Coronary artery (tissue), 2 donors: Measurements from ENCODE around the gene FAM209A.
"Not testable (repeated sequence)": the region's sequence is repeated elsewhere in the genome, so short reads cannot be mapped to it uniquely, and the experiment has no call there.

Source experiments
- DNase-seq: peaks from one replicate; pipeline ENCODE4 v3.0.0-alpha.2; 2017; ENCODE audit warnings: low spot score
- H3K27ac ChIP-seq, 2 donors: fragments of 200-600 bp; sonication (generic); one replicate each; pipeline ENCODE4 v1.5.1; 2016 to 2019
- H3K4me3 ChIP-seq: fragments of 200-600 bp; sonication (generic); 2 replicates; pipeline ENCODE4 v1.5.1; 2016; ENCODE audit warnings: mild to moderate bottlenecking, moderate library complexity
- CTCF ChIP-seq: fragments of 200-600 bp; sonication (generic); IDR thresholded peaks from one replicate; pipeline ENCODE4 v1.5.1; 2019; ENCODE audit warnings: antibody characterized with exemption

Gene FAM209A

GRCh38 chr20:56518721-56519398, 5.7 kb upstream of the FAM209A start:
- Histone ChIP-seq H3K4me3 (no peak overlapping the region), H3K27ac (no peak overlapping the region)
- DNase-seq, result no peak
- TF ChIP-seq CTCF, result no peak

GRCh38 chr20:56519551-56519950, 5.0 kb upstream of the FAM209A start:
- no peak overlapping the region for H3K4me3 ChIP-seq
- no peak for DNase-seq
- no peak for TF ChIP-seq CTCF

GRCh38 chr20:56520180-56520579, 4.4 kb upstream of the FAM209A start:
- TF ChIP-seq CTCF, result no peak
- no peak overlapping the region for H3K27ac ChIP-seq
- H3K4me3 ChIP-seq, result no peak overlapping the region
- DNase-seq, result no peak

More at GRCh38 chr20:56519551-56519950, 5.0 kb upstream of the FAM209A start:
- H3K27ac ChIP-seq, result no peak overlapping the region

GRCh38 chr20:56520746-56521354, 3.7 kb upstream of the FAM209A start:
- H3K27ac ChIP-seq, H3K4me3 ChIP-seq, DNase-seq: not testable (repeated sequence)

- Histone ChIP-seq H3K4me3 (no peak overlapping the region), H3K27ac (no peak overlapping the region)
- no peak for TF ChIP-seq CTCF
- no peak for DNase-seq
Measured at GRCh38 chr20:56522311-56522710, 2.2 kb upstream of the FAM209A start.

- Histone ChIP-seq H3K27ac (no peak overlapping the region), H3K4me3 (no peak overlapping the region)
- no peak for DNase-seq
- no peak for TF ChIP-seq CTCF
Measured at GRCh38 chr20:56527521-56527920, 3.0 kb downstream of the FAM209A start.

- DNase-seq, H3K27ac ChIP-seq, H3K4me3 ChIP-seq: not testable (repeated sequence)
Measured at GRCh38 chr20:56532946-56533345, 8.4 kb downstream of the FAM209A start, which contains the start of gene FAM209B. Gene FAM209B (plus strand): TSS chr20:56533246. CDS start chr20:56533342, 96 bp downstream.

GRCh38 chr20:56537997-56538396, 13.5 kb downstream of the FAM209A start:
- H3K27ac ChIP-seq, result no peak overlapping the region
- no peak overlapping the region for H3K4me3 ChIP-seq
- DNase-seq, result no peak
- no peak for TF ChIP-seq CTCF
